ENCODE results near the gene SEC22B.
"Not testable (repeated sequence)": the region's sequence is repeated elsewhere in the genome, so short reads cannot be mapped to it uniquely, and the experiment has no call there.

The SEC22B gene

DNA sequence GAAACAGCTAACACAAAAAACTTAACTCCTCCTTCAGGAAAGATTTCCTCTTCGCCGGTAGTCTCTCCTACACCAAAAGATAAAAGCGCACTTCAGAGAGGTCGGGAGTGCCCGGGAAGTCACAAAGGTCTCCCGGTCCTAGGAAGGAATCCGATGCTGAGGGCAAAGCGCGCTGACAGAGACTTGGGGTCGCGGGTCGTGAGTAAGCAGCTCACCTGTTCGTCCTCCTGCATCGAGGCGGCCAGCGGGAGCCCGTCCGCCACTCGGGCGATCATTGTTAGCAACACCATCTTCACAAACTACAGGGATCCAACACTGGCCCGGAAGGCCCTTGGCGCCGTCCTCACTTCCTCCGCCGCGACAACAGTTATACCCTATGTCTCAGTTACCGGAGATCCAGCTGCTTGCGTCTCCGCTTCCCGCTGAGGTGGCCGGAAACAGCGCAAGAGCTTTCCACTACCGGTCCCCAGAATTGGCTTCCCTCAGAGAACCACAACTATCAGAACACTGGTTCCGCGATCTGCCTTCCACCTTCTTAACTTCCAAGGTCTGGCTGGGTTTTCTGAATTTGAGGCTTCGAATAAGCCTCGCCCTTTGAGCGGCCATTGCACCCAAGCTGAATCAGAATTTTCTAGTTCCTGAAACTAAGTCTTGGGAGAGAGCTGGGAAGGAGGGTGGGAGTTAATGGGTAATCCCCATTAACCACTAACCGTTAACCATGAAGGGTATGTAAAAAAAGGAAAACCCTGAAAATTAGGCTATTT lies at the start of gene SEC22B:
Gene SEC22B (minus strand): TSS at position 429 of the 764 bp plus-strand sequence. CDS start 139 bp downstream, at position 290.
- peak; percentile 93 to 97 (median 95) for DNase-seq

DNA sequence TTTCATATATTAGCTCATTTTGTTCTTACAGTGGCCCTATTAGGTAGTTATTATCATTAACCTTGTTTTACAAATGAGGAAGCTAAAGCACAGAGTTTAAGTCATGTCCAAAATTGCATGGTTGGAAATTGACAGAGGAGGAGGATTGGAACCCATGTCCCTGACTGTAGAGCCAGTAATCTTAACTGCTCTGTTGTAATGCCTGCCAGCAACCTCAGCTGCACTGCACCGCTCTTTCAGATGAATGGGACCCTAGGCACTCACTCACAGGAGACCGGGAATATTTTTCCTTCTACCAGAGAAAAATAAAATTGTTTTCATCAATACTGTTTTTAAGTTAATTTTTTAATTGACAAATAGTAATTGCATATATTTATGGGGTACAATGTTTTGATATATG lies 41.6 kb upstream of the SEC22B start:
- DNase-seq, result peak in 1 of 3 donors; percentile 11

DNA sequence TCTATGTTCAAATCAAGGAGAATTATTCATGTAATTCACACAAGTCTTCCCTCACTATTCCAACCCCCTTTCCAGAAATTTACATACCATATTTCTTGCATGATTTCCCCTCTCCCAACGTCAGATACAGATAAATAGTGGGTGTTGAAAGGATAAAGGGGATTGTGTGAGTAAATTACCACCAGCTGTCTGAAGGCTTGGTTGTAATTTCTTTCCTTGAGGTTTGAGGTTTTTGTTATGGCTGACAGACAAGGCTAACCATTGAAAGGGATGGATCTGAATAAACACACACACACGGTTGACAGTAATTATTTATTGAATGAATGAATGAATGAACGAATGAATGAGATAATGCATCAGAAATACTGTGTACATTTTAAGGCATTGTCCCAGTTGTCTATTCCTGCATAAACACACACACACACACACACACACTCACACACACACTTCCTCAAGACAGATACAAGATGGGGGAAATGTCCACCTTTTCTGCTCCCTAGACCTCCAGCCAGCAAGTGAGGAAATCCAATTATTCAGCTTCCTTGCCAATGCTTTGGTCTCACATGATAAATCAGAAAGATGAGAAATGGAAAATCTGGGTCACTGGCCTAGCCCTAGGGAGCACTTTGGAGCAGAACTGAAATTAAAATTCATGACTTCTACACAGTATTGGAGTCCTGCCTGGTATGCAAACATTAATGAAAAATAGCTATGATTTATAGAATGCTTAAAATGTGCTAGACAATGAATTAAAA lies 41.0 kb upstream of the SEC22B start:
- DNase-seq, result peak in 2 of 3 donors; percentile 0 to 8

DNA sequence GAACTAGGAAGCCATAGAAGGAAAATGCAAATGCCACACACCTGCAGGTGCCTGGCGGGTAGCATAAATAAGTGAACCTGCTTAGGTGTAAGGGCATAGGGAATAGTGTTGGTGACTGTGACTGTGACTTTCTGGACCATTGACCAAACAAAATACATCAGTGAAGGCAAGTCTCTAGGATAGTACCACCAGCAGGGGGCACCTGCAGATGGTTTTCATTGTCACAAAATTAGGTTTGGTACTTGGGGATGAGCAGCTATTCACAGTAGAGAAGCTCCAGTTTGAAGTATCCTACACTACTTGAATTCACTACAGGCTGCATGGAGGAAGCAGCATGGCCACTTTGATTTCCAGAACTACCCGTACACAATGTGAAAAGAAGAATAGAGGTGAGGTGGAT lies 37.3 kb upstream of the SEC22B start:
- not testable (repeated sequence) for DNase-seq

DNA sequence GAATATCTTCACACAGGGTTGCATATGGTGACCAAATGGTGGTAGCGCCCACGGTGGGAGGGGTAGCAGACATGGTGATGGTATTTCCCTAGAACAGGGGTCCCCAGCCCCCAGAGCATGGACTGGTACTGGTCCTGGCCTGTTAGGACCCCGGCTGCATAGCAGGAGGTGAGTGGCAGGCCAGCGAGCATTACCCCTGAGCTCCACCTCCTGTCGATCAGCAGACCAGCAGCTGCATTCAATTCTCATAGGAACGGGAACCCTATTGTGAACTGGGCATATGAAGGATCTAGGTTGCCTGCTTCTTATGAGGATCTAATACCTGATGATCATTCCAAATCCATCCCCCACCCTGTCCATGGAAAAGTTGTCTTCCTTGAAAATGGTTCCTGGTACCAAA lies 34.4 kb upstream of the SEC22B start:
- not testable (repeated sequence) for DNase-seq

DNA sequence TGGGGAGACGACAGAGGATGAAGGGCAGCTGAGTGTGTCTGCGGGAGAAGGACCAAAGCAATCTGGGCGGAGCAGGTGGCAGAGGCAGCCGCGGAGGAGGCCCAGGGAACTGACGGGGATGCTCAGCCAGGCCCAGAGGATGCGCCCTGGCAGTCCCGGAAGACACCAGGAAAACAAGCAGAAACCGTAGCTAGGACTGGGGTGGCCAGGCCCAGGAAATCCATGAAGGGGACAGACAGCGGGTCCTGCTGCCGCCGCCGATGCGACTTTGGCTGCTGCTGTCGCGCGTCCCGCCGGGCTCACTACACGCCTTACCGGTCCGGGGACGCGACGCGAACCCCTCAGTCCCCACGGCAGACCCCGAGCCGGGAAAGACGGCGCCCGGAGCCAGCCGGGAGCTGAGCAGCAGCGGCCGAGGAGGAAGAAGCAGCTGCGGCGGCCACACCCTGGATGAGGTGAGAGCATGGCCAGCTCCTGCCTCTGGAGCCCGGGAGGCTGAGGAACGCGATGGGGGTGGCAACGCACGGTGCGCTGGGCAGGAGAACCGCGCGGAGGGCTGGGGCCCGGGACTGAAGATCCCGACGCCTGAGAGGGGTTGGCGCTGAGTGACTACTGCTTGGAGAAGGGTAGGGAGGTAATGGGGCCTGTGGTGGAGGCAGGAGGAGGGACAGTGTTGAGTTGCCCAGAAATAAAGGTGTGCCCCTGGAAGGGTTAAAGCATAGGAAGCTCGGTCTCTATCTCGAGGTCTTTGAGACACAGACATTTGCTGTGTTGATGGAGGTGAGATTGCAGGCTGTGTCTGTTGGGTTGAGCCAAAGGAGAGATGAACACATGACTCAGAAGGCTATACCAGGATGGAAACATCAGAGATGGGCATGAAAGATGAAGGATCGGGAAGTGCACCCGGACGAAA lies 20.8 kb upstream of the SEC22B start:
- peak in 1 of 3 donors; percentile 3 for DNase-seq

DNA sequence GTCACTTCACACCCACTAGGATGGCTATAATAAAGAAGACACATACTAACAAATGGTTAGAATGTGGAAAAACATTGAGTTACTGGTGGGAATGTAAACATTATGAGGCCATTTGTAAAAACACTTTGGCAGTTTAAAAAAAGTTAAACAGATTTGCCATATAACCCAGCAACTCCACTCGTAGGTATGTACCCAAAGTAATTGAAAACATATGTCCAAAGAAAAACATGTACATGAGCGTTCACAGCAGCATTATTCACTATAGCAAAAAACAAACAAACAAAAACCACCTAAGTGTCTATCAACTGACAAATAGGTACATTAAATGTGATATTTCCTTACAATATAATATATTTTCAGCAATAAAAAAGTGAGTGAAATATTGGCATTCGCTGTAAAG lies 12.3 kb upstream of the SEC22B start:
- DNase-seq, result not testable (repeated sequence)

DNA sequence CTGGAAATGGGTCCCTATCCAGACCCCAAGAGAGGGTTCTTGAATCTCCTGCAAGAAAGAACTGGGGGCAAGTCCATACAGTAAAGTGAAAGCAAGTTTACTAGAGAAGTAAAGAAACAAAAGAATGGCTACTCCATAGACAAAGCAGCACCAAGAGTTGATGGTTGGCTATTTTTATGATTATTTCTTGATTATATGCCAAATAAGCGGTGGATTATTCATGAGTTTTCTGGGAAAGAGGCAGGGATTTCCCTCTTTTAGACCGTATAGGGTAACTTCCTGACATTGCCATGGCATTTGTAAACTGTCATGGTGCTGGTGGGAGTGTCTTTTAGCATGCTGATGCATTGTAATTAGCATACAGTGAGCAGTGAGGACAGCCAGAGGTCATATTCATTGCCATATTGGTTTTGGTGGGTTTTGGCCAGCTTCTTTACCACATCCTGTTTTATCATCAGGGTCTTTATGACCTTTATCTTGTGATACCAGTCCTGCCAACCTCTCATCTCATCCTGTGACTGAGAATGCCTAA lies 5.9 kb upstream of the SEC22B start:
- not testable (repeated sequence) for DNase-seq

DNA sequence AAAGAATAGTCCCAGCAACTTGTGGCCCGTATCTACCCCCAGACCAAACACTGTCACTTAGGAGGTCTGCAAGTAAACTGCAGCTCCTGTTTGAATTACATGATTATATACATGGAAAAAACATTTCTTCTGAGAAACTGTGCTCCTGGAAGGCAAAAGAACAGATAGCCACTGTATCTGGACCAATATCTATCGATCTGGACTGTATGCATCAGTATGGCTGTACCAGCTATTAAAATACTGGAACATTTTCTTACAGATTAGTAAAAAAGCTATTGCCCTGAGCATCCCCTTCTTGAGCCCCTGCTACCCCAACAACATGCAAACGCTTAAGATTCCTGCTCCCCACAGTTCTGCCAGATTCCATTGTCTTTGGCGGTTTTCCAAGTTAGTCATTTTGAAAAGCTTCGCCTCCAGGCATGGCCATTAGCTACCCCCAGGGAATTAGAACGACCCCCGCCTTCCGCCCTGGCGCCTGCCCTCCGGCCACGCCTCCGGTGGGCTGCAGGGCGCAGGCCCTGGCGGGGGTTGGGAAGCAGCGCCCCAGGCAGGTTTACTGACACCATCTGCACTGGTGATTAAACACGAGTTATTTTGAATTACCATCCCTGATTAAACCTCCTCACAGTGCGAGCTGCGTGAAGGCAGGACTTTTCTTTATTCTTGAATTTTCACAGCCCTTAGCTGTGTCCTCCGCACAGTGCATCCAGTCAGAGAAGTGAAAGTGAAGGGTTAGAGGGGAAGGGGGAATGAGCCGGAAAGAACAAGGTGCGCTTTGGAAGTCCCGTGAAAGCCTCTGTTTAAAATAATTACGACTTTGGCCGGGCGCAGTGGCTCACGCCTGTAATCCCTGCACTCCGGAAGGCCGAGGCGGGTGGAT lies 3.7 kb upstream of the SEC22B start:
- DNase-seq, result not testable (repeated sequence)

DNA sequence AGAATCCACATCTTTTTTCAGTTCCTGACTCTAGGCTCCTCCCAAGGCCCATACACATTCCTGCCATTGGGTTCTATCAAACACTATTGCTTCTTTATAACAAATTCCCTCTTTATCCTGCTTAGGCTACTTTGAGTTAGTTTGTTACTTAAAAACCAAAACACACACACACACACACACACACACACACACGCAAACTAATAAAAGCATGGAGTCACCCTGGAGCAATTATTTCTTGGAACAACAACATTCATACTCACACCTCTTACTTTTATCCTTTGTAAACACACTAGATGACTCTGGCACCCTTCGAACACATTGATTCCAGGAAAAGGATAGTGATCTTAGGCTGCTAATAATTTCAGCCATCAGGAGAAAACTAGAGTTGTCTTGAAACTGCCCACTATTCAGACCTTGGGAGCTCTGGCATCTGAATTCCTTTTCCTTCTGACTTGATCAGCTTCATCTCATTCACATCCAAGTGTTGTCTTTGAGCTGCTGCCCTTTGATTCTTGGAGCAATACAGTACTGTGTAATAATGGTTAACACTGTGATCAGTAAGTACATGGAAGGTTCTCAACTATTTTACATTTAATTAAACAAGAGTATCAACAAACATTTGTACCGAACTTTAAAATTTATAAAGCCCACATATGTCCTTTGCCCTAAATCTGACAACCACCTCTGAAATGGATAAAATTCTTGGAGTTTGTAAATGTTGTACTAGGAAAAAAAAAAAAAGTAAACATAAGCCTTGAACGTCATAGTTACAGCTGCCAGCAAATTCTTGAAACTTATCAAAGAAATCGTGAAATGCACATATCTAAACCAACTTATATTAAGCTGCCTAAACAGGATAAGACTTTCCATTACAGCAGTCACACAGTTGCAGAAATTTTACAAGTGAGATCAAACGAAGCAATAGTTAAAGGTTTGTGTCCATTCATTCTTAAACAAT lies 2.8 kb upstream of the SEC22B start:
- no peak for DNase-seq

DNA sequence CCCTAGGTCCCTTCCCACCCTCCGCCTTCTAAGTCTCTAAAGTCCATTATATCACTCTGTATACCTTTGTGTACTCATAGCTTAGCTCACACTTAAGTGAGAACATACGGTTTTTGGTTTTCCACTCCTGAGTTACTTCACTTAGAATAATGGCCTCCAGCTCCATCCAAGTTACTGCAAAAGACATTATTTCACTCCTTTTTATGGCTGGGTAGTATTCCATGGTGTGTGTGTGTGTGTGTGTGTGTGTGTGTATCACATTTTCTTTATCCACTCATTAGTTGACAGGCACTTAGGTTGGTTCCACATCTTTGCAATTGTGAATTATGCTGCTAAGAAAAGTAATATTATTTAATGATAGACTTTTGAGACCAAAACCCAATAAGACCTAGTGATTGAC lies 1.7 kb upstream of the SEC22B start:
- DNase-seq, result not testable (repeated sequence)

DNA sequence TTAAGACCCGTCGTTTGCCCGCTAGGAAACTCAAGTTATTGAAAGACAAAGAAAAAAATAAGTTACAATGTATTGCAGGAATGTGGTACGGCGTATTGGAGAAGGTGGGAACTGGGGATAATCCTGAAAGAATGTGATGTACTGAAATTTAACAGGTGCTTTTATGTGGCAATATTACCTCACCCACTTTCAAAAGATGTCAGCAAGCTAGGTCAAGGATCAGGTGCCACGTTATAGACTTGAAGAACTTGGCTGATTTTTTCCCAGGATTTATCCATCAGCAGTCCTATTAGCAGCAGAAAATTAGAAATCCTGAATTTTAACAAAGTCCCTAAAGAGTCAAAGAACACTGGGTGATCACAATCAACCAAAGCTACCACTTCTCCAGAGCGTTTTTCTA lies 632 bp downstream of the SEC22B start:
- not testable (repeated sequence) for DNase-seq

DNA sequence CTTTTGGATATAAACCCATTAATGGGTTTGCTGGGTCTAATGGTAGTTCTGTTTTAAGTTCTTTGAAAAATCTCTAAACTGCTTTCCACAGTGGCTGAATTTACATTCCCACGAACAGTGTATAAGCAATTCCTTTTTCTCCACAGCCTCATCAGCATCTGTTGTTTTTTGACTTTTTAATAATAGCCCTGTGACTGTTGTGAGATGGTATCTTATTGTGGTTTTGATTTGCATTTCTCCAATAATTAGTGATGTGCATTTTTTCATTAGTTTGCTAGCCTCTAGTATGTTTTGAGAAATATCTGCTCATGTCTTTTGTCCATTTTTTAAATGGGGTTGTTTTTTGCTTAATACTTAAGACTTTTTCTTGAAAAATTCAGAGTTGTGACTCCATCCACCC lies 11.6 kb downstream of the SEC22B start:
- DNase-seq, result not testable (repeated sequence)

DNA sequence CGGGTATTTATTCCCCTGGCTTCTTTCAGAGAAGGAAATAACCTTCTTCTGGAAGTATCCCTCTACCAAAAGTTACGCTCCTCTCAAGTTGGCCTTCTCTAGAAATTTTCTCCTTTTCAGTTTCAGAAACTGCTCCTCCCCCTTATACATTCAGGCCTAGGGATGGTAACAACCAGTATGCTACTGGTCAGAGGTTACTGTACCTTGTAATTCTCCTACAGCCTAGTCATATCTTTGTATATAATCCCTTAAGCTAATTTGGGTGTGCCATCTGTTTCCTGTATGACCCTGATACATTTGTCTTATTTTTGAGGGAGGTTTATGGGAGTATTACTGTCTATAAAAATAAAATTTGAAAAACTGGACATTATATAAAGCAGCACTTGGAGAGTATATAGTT lies 14.3 kb downstream of the SEC22B start:
- not testable (repeated sequence) for DNase-seq

DNA sequence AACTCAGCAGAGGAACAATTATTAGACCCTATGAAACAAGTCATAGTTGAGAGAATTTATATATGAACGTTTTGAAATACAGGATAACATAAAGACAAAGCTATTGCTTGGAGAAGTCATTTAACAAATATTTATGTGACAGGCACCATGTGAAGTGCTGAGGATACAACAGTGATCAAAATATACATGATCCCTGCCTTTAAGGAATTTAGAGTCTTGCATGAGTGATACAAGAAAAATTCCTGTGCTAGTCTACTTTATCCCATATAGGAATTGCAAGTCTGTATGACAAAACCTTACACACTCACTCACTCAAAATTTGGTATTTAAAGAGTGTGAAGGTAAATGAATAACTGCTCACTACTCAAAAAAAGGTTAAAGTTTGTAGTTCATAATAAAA lies 17.8 kb downstream of the SEC22B start:
- not testable (repeated sequence) for DNase-seq

DNA sequence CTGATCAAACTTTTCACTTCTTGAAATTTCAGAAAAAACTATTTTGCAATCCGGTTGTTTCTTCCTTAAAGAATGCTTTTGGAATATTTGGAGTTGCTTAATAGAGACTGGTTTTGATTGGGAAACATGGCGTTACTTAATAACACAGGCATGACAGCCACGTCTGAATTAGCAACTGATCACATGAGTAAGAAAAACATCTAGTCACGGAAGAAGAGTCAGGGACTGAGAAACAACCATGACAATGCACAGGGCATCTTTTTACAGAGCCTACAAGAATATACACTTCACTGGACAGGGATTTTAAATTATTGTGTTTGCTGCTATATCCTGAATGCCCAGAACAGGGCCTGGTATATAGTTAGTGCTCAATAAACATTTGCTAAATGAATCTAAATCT lies 18.2 kb downstream of the SEC22B start:
- not testable (repeated sequence) for DNase-seq

DNA sequence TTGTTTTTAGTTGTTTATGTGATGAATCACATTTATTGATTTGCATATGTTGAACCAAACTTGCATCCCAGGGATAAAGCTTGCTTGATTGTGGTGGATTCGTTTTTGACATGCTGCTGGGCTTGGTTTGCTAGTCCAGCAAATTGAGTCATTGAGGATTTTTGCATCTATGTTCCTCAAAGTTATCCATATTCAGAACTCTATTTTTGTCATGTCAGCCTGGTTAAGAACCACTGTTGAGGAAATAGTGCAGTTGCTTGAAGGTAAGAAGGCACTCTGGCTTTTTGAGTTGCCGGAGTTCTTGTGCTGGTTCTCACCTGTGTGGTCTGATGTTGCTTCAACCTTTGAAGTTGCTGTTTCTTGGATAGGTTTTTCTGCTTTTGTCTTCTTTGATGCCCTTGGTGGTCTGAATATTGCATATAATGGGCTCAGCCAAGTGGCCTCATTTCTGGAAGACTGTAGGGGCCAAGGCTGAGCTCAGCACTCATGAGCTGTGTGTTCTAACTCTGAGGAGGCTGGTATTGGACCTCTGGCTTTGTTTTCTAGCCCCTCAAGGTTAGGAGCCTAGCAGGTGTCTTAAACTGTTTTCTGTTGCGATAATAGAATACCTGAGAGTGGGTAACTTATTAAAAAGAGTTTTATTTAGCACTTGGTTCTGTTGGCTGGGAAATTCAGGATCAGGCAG lies 26.0 kb downstream of the SEC22B start:
- not testable (repeated sequence) for DNase-seq

DNA sequence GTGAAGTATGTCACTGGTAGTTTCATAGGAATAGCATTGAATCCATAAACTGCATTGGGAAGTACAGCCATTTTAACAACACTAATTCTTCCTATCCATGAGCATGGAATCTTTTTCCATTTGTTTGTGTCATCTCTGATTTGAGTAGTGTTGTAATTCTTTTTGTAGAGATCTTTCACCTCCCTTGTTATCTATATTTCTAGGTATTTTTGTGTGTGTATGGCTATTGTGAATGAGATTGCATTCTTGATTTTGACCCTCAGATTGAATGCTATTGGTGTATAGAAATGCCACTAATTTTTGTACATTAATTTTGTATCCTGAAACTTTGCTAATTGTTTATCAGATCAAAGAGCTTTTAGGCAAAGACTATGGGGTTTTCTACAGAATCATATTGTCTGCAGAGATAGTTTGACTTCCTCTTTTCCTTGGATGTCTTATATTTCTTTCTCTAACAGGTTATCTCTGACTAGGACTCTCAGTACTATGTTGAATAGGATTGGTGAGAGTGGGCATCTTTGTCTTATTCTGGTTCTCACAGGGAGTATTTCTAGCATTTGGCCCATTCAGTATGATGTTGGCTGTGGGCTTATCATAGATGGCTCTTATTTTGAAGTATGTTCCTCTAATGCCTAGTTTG lies 26.8 kb downstream of the SEC22B start:
- not testable (repeated sequence) for DNase-seq

DNA sequence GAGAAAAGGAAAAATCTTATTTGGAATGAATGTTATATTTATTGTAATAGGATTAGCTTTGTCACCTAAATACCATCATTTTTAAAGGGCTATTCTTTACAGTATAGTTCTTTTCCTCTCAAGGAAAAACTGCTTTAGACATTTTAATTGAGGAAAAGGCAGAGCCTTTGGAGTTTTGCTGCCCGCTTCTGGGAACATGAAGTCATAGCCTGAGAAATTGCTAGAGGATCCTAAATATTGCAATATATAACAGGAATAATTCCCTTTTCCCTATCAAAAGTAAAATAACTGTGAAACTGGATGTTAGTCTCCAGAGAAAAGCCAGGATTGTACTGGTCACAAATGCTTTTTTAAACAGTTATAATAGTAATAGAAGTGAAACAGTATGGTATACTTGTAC lies 30.5 kb downstream of the SEC22B start:
- DNase-seq, result peak; percentile 18 to 38 (median 29)

All from suppressor macrophage treated with lipopolysaccharide for 1 hour (primary cell).